Smooth muscle cell (in vitro differentiated cells): ENCODE measurements around the gene ITGAL. TPM values are rescaled to one million over a fixed set of nuclear protein-coding genes. Genes with fewer than 3 reads are reported as not detected.
A peak's percentile ranks its signal among the peaks of the same experiment; 100 is the strongest.

Source experiments
- DNase-seq: peaks from one replicate; lab custom pipeline; 2025; ENCODE audit not compliant: unreplicated experiment; lab: John Stamatoyannopoulos, UW
- H2AFZ ChIP-seq: fragments of 200-600 bp; sonication (generic); 2 replicates; pipeline ENCODE4 v1.6.0; 2016; ENCODE audit warnings: antibody characterized with exemption, low read depth, mild to moderate bottlenecking
- H3F3A ChIP-seq: fragments of 200-600 bp; sonication (generic); 2 replicates; pipeline ENCODE4 v1.6.0; 2017; ENCODE audit warnings: antibody characterized with exemption, low read depth
- H3K27ac ChIP-seq: fragments of 200-600 bp; sonication (generic); 2 replicates; pipeline ENCODE4 v1.5.1; 2016; ENCODE audit warnings: low read depth, mild to moderate bottlenecking
- H3K27me3 ChIP-seq: fragments of 200-600 bp; sonication (generic); 2 replicates; pipeline ENCODE4 v1.6.1; 2016; ENCODE audit warnings: low read depth, mild to moderate bottlenecking
- H3K36me3 ChIP-seq: fragments of 200-600 bp; sonication (generic); 2 replicates; pipeline ENCODE4 v1.5.1; 2016; ENCODE audit warnings: low read depth
- H3K4me1 ChIP-seq: fragments of 200-600 bp; sonication (generic); 2 replicates; pipeline ENCODE4 v1.5.1; 2016; ENCODE audit warnings: low read depth
- H3K4me2 ChIP-seq: fragments of 200-600 bp; sonication (generic); 2 replicates; pipeline ENCODE4 v1.6.0; 2016; ENCODE audit warnings: mild to moderate bottlenecking
- H3K4me3 ChIP-seq: fragments of 200-600 bp; sonication (generic); 2 replicates; pipeline ENCODE4 v1.5.1; 2016; ENCODE audit warnings: mild to moderate bottlenecking
- H3K79me2 ChIP-seq: fragments of 200-600 bp; sonication (generic); 2 replicates; pipeline ENCODE4 v1.6.0; 2016; ENCODE audit warnings: low read depth, mild to moderate bottlenecking
- H3K9ac ChIP-seq: fragments of 200-600 bp; sonication (generic); 2 replicates; pipeline ENCODE4 v1.6.0; 2016; ENCODE audit warnings: low read depth
- H3K9me3 ChIP-seq: fragments of 200-600 bp; sonication (generic); replicated peaks from 2 replicates; pipeline ENCODE4 v1.5.1; 2016; ENCODE audit warnings: low read depth
- H4K20me1 ChIP-seq: fragments of 200-600 bp; sonication (generic); 2 replicates; pipeline ENCODE4 v1.6.0; 2016; ENCODE audit warnings: low read depth
- WGBS: methylation state at CpG from one replicate; pipeline ENCODE4 v1.1.7; 2016; ENCODE audit warnings: low lambda C conversion rate; 5-methylcytosine and 5-hydroxymethylcytosine counted together
- polyA plus RNA-seq: library from polyadenylated mRNA; unstranded; fragments of >200 nt; fragmentation: Nextera tagmentation; extraction: Ambion mirVana; gene quantifications from 2 replicates; pipeline ENCODE4 v1.2.1, GENCODE V29; 2016
- total RNA-seq: library from RNA; depleted of rRNA; stranded (reverse); fragments of >200 nt; gene quantifications from 2 replicates; pipeline ENCODE4 v1.2.3, GENCODE V29; 2014
- TF ChIP-seq, protein P1 (sequence below): fragments of 200-600 bp; sonication (generic); IDR thresholded peaks from 2 replicates; pipeline ENCODE4 v1.5.1; 2017; ENCODE audit warnings: borderline replicate concordance, mild to moderate bottlenecking, antibody characterized with exemption; ENCODE audit not compliant: insufficient read depth, poor library complexity, severe bottlenecking

ITGAL gene
- total and polyA plus RNA-seq, 2 experiments from 2014 or later: not detected

DNA sequence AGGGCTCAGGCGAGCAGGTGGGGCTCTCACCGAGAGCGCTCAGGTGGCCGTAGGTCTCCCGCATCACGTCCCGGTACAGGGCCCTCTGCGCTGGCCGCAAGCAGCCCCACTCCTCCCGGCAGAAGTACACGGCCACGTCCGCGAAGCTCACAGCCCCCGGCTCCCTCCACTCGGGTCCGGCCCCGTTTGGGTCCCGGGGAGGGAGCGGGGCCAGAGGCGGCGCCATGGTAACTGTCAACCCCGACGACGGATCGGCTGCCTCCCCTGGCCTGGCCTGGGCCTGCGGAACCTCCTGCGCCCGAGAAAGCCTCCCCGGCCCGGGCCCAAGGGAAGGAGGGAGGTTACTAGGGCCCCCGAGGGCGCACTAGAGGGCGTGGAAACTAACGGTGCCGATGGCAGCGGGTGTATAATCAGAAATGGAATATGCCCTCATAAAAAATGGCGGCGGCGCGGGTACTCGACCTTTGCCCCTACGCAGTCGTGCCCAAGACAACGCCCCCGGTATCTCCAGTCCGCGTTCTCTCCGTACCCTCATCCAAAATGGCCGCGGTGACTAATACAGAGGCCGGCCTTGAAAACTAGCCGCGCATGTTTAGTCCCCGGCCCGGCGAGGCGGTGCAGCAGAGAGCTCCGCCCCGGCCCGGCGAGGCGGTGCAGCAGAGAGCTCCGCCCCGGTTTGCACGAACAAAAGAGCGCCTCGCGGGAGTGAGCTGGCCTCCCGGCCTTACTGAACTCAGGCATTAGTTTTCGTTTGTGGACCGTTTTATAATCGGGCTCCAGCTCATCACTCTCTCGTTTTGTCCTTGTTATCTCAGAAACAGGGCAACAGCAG lies 85.6 kb downstream of the ITGAL start, which contains the start of gene ZNF764:
Gene ZNF764 (minus strand): TSS at position 418 of the 832 bp plus-strand sequence. CDS start 192 bp downstream, at position 226.
- Histone ChIP-seq H3K4me3 (peak within 1 kb of the TSS; percentile 79), H3K4me2 (peak within 1 kb of the TSS; percentile 87), H3K27me3 (no peaks in the 10 kb centered on the region), H3K36me3 (no peaks in the 10 kb centered on the region), H2AFZ (peak within 1 kb of the TSS; percentile 85), H3K9ac (peak within 1 kb of the TSS; percentile 95), H3K4me1 (peaks cover 5% of the 10 kb centered on the region), H3K27ac (peak within 1 kb of the TSS; percentile 90), H3K9me3 (no peaks in the 10 kb centered on the region), H4K20me1 (no peaks in the 10 kb centered on the region), H3K79me2 (peaks cover 15% of the 10 kb centered on the region), H3F3A (no peaks in the 10 kb centered on the region)
- TF ChIP-seq, protein P1, sequence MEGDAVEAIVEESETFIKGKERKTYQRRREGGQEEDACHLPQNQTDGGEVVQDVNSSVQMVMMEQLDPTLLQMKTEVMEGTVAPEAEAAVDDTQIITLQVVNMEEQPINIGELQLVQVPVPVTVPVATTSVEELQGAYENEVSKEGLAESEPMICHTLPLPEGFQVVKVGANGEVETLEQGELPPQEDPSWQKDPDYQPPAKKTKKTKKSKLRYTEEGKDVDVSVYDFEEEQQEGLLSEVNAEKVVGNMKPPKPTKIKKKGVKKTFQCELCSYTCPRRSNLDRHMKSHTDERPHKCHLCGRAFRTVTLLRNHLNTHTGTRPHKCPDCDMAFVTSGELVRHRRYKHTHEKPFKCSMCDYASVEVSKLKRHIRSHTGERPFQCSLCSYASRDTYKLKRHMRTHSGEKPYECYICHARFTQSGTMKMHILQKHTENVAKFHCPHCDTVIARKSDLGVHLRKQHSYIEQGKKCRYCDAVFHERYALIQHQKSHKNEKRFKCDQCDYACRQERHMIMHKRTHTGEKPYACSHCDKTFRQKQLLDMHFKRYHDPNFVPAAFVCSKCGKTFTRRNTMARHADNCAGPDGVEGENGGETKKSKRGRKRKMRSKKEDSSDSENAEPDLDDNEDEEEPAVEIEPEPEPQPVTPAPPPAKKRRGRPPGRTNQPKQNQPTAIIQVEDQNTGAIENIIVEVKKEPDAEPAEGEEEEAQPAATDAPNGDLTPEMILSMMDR: no peak
- peak; percentile 80 for DNase-seq
- whole genome bisulfite sequencing: 1% methylated on average over 73 of the region's 74 CpGs

DNA sequence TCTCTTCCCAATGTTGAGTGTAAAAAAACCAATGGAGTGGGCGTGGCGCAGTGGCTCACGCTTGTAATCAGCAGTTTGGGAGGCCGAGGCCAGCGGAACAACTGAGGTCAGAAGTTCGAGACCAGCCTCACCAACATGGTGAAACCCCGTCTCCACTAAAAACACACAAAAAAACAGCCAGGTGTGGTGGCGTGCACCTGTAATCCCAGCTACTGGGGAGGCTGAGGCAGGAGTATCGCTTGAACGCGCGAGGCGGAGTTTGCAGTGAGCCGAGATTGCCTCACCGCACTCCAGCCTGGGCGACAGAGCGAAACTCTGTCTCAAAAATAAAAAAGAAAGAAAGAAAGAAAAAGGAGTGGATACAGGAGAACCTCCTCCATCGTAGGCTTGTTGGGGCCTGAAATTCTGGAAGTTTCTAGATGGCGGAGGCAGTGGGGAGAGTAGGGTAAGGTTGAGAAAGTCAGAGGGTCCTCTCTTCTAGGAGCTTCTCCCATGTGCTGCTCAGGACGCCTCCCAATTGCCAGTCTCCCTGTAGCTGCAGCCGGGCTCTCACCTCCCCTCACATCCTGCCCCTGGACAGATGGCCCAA lies 86.3 kb downstream of the ITGAL start:
- H3F3A ChIP-seq: no peaks in the 10 kb centered on the region
- H3K79me2 ChIP-seq: peaks cover 15% of the 10 kb centered on the region
- H3K9me3 ChIP-seq: no peaks in the 10 kb centered on the region
- H3K27me3 ChIP-seq: no peaks in the 10 kb centered on the region
- peak overlapping the region; percentile 39 for H2AFZ ChIP-seq
- H3K27ac ChIP-seq: peak overlapping the region; percentile 25
- TF ChIP-seq, protein P1: no peak
- DNase-seq: no peak
- H3K4me2 ChIP-seq: peak overlapping the region; percentile 87
- peaks cover 5% of the 10 kb centered on the region for H3K4me1 ChIP-seq
- peak overlapping the region; percentile 79 for H3K4me3 ChIP-seq
- WGBS: 88% methylated on average over 21 of the region's 21 CpGs
- H3K9ac ChIP-seq: no peak overlapping the region
- no peaks in the 10 kb centered on the region for H4K20me1 ChIP-seq
- H3K36me3 ChIP-seq: no peaks in the 10 kb centered on the region

DNA sequence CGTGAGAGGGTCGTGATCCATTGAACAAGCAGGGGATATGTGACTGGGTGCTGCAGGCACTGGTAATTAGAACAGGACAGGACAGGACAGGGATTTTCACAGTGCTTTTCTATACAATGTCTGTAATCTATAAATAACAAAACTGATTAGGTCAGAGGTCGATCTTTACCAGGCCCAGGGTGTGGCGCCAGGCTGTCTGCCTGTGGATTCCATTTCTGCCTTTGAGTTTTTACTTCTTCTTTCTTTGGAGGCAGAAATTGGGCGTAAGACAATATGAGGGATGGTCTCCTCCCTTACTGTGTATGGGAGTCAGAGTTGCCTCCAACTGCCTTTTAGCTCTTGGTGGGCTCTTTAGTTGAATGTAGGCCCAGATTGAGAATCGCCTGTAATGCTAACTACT lies 87.1 kb downstream of the ITGAL start:
- no peak overlapping the region for H3K4me2 ChIP-seq
- no peaks in the 10 kb centered on the region for H3K27me3 ChIP-seq
- H3K27ac ChIP-seq: no peak overlapping the region
- no peak overlapping the region for H2AFZ ChIP-seq
- peaks cover 5% of the 10 kb centered on the region for H3K4me1 ChIP-seq
- no peaks in the 10 kb centered on the region for H3K36me3 ChIP-seq
- no peak overlapping the region for H3K9ac ChIP-seq
- WGBS: 94% methylated on average over 6 of the region's 6 CpGs
- no peaks in the 10 kb centered on the region for H3F3A ChIP-seq
- H3K9me3 ChIP-seq: no peaks in the 10 kb centered on the region
- DNase-seq: no peak
- H4K20me1 ChIP-seq: no peaks in the 10 kb centered on the region
- no peak overlapping the region for H3K4me3 ChIP-seq
- peaks cover 15% of the 10 kb centered on the region for H3K79me2 ChIP-seq
- TF ChIP-seq, protein P1: no peak
